ENCODE results near the gene DLG5.

DLG5 gene

DNA sequence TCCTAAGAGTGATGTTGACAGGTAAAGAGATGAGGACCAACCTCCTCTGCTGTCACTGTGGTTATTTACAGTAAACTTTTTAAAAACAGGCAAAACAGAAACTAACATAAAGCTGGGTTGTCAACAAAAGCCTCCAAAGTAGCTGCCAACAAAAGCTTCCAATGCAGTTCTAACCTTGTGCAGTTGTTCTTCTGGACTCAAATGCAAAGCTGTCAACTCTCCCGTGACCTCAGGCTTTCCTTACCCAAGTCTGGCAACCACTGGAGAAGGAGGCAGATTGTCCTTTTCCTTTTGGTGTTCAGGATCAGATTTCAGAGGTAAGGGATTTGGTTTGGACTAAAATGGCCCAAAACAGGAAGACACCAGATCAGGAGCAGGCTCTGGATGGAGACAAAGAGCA is 63.1 kb downstream of the DLG5 start:
- DNase-seq, result no peak

DNA sequence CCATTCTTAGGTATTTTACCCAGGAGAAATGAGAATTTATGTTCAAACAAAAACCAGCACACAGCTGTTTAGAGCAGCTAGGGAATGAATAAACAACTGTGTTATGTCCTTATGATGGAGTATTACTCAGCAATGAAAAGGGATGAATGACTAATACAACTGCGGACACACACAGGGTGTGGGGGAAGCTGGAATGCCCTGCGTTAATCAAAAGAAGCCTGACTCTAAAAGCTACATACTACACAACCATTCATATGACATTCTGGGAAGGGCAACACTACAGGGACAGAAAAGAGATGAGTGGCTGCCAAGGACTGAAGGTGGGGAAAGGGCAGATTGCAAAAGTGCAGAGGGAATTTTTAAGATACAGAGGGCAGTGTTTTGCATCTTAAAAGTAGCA is 64.0 kb downstream of the DLG5 start:
- no peak for DNase-seq

DNA sequence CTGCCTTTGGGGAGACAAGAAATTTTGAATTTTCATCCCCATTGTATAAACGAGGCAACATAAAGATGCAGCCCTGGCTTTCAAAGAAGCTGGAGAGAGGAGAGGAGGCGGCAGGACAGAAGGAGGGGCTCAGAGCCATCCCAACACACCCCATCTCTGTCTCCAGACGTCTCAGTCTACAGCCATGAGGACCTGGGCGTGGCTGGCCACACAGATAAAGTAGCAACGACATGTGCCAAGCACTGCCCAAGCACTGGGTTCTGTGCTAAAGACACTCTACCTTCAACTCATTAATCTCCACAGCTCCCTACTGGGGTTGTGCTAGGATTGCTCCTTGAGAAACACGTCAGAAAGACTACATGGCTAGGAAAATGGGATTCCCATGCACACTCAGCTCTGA is 65.2 kb downstream of the DLG5 start:
- DNase-seq, result no peak

DNA sequence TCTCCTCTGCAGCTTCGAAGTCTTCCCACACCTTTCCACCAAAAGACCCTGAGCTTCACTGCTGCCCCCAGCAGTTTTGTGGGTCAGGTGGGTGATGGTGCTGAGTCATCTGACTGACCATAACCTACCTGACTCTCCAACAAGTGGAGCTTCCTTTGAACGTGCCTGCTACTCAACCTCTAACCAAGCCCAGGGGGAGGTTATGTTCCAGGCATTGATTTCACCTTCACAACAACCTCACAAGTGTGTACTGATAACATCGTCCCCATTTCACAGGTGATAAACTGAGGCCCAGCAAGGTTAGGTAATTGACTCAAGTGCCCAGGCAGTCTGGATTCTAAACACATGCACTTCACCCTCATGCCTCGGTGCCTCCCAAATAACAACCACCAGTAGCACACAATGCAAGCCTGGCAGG is 66.7 kb downstream of the DLG5 start:
- no peak for DNase-seq

DNA sequence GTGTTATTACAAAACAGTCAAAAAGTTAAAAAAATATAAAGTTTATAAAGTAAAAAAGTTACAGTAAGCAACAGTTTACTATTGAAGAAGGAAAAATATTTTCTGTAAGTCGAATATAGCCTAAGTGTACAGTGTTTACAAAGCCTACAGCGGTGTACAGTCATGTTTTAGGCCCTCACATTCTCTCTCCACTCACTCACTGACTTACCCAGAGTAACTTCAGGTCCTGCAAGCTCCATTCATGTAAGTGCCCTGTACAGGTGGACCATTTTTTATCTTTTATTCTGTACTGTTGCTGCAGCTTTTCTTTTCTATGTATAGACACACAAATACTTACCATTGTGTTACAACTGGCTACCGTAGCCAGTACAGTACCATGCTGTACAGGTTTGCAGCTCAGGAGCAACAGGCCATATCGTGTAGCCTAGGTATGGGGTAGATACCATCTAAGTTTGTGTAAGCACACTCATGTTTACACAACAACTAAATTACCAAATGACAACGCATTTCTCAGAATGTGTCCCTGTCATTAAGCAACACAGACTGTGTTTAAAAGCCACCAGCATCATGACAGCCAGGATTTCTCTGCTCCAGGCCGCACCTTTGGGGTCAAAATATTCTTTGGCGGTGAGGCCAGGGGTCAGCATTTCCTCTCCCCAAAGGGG is 67.2 kb downstream of the DLG5 start:
- DNase-seq, result no peak

DNA sequence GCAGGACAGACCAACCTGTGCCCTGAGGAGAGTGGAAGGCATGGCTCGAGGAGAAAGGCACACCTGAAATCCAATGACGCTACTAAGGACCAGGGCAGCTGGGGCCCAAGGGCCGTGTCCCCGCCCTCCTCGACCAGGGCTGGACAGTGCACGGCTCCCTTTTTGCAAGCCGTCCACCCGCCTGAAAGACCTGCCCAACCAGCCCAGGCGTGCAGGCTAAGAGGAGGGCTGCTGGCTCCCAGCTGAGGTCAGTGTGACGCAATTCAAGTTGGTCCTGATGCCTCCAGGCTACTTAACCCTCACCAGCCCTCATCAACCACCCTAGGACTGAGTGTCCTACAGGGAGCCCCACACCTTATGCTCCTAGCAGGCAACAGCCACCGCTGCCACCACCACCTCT is 69.3 kb downstream of the DLG5 start:
- DNase-seq, result no peak

DNA sequence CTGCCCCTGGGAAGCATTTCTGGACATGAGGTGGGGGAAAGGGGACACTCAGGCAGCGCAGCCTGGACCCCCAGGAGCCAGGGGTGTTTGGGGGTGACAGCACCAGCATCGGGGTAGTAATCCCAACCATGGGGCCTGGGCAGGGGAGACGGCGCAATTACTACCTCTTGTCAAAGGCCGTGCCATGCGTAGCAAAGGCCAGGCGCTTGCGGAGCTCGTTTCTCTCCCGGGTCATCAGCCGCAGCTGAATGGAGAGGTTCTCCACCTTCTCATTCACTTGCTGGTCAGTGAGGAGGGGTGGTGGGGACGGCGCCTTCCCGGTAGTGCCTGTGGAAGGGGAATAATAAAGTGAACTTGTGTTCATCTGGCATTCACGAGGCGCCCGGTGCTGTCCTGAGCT is 70.0 kb downstream of the DLG5 start:
- DNase-seq, result no peak

DNA sequence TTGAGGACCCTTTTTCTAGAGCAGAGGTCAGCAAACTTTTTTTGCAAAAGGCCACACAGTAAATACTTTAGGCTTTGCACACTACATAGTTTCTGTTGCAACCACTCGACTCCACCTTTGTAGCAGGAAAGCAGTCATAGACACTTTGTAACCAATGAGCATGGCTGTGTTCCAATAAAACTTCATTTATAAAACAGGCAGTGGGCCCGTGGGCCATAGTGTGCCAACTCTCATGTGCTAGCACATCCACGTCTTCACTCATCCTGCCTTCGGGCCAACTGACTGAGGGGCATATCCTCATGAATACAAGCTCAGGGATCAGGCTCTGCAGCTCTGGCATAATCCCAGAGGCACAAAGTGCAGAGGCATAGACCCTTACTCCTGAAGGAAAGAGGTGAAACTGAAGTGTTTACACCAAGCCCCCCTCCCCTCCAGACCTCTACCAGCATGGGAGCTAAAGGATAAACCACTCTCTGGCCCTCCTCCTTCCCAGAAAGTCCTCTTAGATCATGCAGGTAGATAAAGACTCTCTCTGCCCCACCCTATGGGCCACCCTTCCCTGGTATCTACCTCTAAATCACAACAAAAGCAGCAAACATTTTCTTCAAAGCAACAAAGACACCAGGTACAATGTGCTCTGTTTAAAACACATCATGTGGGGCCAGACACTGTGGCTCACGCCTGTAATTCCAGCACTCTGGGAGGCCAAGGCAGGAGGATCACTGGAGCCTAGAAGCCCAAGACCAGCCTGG is 71.0 kb downstream of the DLG5 start:
- DNase-seq, result no peak

DNA sequence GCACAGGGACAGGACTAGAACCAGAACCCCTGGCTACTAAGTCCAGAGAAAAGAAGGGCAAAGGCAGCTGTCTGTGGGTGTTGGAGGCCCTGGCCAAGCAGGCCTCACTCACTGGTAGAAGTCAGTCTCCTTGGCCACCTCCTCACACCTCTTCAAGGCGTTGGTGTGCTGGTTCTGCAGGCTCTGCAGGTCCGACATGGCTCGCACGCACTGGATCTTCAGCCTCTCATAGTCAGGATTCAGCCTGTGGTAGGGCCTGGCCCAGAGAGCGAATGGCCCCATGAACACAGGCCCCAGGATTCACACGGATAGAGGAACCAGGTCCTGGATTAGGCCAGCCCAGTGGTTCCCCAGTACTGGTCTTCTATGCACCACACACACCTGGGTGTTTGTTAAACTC is 72.4 kb downstream of the DLG5 start:
- DNase-seq, result no peak

DNA sequence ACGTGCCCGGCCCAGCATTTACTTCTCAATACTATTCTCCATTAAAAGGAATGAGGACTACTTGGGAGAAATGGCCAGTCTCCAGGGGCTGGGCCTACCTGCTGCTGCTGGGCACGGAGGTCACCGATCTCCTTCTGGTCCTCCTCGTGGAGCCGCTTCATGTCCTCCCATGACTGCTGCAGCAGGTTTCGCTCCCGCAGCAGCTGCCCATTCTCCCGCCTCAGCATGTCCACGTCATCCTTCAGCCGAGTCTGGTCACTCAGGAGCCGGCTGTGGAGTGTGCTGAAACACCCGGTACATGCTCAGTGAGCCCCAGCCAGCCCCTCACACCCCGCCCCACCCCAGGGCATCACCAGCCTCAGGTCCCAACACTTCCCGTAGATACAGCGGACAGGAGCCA is 73.3 kb downstream of the DLG5 start:
- DNase-seq, result no peak

DNA sequence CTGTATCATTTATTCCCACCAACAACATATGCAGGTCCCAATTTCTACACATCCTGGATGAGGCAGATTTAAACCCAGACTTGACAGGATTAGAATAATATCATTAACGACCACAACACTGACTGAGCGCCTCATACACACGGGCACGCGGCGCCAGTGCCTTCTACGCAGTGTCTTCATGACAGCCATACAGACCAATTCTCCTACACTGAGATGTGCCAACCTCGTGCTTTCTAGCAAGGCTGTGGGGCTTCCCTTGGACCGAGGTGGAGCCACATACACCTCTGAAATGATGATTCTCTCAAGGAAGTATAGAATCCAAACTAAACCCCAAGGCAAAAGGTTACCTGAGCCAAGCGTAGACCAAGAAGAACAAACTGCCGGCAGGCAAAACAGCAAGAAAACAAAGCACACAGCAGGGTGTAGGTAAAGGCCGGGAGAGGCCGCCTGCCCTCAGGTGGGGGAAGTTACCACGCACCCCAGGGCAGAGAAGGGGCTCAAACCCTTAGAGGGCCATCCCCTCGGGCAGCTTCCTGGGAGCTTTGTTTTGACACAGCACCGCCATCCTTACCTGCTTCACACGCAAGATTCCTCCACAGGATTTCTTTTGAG is 75.8 kb downstream of the DLG5 start:
- DNase-seq, result no peak

DNA sequence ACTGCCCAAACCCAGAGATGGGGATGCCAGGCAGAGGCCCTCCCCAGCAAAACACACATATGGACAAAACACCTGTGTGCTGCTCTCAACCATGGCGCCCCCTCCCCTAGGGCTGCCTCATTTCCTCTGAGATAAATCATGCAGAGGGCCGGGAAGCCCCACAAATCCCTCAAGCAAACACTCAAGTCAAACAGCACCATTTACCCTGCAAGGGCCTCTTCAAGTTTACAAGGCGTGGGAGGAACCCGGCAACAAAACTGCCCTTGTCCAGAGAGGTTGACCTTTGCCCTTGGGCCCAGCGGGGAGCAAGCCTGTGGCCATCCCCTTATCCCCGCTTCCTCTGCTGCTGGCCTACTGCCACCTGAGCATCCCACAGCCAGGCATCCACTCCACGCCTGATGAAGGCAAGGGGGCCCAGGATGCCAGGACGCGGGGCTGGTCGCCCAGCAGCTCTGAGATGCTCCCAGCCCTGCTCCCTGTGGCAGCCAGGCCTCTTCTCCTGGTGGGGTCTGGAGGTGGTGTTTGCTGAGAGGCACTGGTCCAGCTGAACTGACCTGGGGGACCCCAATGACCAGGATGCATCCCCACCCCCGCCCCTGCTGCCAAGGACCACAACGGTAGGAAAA is 77.4 kb downstream of the DLG5 start:
- no peak for DNase-seq

DNA sequence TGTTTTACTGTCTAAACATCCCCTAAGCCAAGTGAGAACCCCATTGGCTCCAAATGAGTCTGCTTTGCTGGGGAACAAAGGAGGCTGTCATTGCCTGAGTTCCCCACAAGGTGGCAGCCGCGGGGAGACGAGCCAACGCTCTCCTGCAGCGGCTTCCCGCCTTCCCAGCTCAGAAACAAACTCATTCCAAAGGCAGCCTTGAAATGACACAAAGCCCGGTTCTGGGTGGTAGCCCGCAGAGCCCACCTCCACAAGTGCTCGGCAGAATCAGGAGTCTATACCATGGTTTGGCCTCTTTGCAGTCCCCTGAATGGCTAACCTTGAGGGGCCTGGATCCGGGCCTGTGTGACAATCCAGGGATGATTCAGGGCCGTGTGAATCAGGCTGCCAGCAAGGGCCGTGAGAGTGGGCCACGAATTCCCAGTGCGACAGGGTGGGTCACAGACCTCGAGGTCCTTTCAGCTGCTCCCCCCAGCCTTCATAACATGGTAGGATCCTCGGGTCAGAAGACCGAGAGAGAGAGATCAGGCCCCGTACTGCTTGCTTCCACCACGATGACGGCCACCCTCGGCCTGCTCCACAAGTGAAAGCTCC is 79.7 kb downstream of the DLG5 start:
- peak; percentile 63 for DNase-seq

DNA sequence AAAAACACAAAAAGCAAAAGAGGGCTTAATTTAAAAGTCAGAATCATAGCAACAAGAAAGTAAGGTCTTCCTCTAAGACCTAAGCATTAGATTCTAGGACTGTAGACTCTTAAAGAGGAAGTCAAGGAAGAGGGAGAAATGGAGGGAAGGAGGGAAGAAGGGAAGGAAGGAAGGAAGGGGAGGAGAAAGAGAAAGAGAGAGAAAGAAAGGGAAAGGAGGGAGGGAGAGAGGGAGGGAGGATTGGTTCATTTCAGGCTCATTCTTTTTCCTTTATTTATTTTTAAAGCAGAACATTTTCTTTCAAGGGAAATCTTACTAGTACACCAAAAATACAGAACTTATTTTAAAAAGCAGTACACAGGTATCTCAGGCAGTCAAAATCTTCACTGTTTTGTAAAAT is 81.1 kb downstream of the DLG5 start:
- DNase-seq, result no peak

DNA sequence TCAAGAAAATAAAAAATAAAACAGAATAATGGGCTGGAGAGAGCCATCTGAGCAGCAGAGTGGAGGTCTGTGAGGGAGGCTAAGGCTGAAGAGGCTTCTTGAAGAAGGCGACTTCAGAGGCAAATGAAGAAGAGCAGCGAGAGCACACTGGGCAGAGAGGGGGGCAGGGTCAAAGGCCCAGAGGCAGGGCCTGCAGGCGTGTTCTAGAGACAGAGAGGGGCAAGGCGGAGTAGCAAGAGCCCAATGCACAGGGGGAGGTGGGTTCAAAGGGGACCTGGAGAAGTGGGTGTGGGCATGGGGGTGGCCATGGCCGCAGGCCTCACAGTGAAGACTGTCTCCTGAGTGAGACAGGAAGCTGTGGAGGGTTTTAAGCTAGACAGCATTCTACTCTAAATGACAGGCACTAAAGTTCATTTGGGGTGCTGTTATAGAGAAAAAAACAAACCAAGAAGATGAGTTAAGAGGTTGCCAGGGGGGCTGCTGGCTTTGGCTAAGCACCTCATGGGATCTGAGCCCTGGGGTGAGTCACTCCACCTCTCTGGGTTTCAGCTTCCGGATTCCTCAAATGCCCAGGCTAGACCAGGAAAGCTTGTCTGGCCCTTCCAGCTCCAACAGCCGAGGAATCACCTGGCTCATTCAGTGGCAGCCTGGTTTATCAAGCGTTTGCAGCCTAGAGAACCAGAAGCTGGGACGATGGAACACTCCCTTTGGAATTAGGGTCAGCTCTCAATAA is 81.7 kb downstream of the DLG5 start:
- no peak for DNase-seq

DNA sequence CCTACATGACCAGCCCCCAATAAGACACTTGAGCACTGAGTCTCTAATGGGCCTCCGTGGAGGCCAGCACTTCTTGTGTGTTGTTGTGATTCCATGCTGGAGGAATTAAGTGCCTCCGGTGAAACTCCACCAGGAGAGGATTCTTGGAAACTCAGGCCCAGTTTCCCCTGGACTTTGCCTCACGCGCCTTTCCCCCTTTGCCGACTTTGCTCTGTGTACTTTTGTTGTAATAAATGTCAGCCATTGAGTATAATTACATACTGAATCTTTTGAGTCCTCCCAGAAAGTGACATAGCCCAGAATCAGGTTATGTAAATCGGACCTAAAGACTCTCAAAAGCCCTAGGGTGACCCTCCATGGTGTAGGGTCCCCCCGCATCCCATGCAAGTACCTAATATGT is 82.4 kb downstream of the DLG5 start:
- DNase-seq, result no peak

DNA sequence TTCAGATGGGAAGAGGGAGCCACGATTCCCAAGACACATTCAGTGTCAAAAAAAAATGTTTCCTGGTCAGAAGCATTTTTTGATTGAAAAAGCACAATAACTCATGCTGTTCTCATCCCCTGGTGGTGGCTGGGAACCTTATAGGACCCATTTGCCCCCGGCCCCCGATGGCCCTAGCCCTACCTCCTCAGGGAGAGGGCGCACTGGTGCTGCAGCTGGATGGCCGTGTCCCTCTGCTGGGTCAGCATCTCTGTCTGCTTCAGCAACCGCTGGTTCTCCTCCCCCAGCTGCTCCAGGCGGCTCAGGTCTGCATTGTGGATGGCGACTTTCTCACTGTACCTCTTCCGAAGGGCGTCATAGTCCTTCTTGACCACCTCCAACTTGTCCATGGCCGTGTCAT is 83.3 kb downstream of the DLG5 start:
- no peak for DNase-seq

DNA sequence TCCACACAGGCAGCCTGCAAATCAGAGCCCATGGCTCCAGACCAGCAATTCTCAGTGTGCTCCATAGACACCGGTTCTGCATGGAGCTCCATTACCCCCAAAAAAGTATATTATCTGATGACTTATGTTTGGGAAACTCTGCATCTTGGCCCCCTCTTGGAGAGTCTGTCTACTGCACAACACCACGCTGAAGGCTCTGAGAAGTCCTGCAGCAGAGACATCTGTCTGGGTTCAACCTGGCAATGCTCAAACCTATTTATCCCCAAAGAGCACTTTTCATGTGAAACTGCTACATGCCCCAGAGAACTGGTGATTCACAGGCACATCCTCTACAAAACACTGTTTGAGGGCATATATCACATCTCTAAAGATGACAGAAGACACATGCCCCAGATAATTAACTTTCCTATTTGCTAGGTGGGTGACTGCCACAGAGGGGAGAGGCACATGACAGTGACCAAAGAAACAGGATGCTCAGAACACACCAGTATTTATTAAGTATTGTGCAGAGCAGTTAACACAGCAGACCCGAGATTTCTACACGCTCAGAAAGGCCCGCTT is 83.8 kb downstream of the DLG5 start:
- DNase-seq, result no peak

DNA sequence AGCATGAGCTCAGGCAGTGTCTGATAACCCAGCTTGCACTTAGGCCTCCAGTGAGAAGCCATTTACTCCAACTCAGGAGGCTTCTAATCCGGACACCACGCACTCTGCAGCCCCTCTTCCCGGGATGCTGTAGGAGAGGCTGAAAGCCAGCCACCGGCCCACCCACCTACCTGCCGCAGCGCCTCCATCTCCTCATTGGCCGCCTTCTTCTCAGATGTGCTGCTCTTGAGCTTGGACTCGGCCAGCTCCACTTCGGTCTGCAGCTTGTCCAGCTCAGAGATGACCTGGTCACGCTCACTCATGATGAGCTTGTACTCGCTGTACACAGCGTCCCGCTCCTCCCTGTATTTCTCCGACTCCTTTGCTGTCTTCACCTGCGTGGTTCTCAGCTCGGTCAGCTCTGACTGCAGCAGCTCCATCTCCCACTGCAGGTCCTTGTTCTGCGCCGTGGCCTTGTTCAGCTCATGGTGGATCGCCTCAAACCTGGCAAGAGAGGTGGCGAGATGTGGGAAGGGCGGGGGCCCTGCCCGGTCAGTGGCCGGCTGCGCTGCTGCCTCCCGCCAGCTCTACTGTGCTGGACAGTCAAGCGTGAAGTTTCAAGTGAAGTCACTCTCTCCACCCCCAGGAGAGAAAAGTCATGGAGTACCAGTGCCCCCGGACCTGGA is 84.7 kb downstream of the DLG5 start:
- DNase-seq, result no peak

DNA sequence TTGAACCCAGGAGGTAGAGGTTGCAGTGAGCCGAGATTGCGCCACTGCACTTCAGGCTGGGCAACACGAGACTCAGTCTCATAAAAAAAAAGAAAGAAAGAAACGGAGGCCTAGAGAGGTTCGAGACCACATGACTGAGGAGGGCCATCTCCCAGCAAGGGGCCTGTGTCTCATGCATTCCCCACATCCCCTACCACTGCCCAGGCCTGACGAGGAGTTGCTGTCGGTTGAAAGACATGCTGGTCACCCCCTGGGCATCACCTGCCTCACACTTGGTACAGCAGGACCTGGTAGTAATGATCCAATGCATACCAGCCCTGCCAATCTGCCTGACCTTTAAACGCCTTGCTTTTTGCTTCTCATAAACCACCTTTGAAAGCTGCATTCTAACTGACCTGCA is 85.9 kb downstream of the DLG5 start:
- DNase-seq, result no peak

DNA sequence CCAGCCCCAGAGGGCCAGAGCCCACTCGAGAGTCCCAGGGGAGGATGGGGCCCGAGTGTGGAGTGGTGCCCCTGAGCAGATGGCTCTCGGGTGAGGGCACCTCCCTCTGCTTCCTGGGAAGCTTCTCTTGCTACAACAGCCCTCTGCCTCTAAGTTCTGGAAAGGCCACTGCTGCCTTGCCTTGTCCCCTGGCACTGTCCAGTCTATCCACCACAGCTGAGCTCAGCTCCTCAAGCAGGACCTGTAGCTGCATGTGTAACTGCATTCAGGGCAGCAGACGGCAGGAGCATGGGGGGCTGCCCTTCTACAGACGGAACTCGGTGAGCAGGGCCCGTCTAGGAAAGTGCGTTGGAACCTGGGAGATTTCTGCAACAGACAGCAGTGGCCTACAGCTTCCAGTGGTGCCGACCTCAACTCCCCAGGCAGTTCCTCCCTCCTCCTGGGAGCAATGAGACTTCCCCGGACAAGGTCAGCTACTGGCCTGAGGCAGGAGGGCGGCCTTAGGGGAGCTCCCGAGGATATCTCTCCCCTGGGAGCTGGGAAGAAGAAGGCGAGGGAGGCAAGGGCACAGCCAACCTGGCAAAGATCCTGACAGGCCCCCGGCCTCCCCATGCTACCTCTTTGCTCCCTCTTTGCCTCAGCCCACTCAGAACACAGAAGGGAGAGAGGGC is 88.5 kb downstream of the DLG5 start:
- no peak for DNase-seq

All from NCI-H1048 (cell line).